GM21381 (cell line): Measurements from ENCODE around the gene EYS.
"Not testable (repeated sequence)": the region's sequence is repeated elsewhere in the genome, so short reads cannot be mapped to it uniquely, and the experiment has no call there.

ENCODE experiments used
- ATAC-seq: cut with Tn5 transposase; IDR thresholded peaks from one replicate; pipeline ENCODE4 v1.9.1; 2021; ENCODE audit warnings: mild to moderate bottlenecking, moderate library complexity; ENCODE audit not compliant: unreplicated experiment

EYS gene

DNA sequence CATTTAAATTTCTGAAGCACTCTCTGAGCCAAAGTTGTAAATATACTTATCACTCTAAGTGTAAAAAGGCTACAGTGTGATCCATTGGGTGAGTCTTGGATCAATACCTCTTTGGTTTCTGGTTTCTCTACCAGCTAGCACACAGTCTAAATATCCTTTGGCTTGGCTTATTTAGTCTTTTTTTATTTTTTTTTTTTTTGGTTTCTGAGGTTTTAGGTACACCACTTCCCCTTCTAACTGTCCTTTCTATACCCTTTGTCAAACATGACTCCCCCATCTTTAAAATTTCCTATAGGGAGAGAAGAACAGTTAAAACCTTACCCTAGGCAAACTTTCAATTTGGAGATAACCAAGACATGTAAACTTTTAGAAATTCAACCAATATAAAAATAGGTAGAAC, 1692.4 kb downstream of the EYS start:
- no peak for ATAC-seq

GRCh38 chr6:64013011-64013410, 1694.0 kb downstream of the EYS start:
- ATAC-seq: no peak

DNA sequence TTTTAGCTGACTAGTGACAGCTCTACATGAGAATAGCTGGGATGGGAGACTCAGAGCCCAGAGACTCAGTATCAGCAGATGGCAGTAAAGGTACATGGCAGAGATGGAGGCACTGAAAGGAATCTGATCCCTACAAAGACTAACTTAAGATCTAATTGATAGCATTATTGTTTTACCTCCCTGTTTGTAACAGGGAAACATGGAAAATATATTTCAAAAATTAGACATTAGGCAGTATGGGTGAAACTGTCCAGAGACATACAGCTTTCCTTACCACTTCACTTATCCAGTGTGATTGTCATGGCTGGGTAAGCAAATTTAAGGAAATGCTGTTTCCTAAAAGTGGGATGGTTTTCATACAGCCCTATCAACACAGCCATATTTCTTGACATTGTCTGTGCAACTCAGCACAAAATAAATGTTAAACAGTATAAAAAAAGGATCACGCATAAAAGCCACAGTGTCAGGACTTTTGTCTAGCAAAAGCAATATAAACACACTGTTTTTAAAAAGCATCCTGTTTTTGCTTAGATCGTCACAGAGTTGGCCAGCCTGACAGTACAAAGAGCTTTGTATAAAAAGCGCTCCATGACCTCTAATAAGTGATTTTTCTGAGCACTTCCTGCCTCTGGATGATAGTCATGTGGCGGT, 1694.5 kb downstream of the EYS start:
- no peak for ATAC-seq

DNA sequence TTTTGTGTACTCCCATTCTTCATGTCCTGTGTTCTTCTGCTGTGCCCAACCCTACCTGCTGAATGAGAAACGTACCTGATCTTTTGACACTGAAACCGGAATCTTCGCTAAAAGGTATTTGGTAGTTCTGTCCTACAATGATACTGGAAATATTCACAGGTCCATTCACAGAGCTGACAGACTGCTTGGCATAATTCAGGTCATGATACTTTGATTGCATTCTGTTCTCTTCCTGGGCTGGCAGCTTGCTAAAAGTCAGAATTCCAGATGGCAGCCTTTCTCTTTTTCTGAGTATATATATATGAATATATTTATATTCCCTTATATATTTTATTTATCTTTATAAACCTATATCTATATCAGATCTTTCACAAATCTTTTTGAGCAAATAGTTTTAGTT, 1696.4 kb downstream of the EYS start:
- ATAC-seq: no peak

DNA sequence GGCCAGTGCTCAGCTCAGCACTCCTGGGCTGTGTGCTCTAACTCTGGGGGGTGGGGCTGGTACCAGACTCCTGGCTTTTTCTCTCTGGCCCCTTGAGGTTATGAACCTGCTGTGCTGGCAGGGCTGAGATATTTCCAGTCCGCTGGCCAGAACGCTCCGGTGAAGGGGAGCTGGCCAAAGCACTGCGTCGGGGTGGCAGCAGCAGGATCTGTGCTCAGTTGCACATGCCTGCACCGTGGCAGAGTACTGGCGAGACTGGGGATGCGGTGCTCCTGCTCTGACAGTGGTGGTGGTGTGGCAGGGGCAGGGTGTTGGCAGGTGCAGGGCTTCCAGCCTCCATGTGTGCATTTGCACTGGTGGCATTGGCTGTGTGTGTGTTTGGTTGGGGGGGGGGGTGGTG, 1697.0 kb downstream of the EYS start:
- ATAC-seq: no peak

DNA sequence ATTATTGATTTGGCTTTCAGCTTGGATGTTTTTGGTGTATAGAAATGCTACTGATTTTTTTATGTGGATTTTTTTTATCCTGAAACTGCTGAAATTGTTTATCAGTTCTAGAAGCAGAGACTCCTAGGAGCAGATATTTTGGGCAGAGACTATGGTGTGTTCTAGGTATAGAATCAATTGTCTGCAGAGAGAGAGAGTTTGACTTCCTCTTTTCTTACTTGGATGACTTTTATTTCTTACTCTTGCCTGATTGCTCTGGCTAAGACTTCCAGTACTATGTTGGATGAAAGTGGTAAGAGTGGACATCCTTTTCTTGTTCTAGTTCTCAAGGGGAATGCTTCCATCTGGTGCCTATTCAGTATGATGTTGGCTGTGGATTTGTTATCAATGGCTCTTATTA, 1700.8 kb downstream of the EYS start:
- ATAC-seq: no peak

DNA sequence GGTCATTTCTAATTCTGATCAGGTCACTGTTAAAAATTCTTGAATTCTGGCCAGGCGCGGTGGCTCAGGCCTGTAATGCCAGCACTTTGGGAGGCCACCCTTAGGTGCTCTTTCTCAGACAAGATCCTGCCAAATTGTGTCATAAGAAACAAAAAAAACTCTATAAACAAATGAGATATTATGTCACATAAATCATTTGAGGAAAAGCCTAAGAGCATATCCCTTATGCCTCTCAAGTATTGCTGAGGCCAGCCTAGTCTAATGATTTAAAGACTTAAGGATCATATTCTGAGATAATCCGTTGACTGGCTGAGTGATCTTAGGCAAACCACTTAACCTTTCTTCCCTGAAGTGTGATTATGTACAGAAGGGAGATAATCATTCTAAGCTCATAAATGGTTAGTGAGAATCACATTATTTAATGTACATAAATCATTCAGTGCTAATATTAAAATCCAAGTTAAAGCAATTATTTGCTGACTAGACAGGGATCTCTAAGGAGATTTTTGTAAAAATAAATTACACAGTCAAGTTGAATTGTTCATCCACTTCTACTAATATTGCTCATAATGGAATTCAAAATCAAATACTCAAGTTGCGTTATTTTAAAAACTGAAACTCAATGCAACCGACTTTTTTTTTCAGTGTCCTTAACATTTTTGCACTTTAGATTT, 1706.1 kb downstream of the EYS start:
- ATAC-seq: no peak

DNA sequence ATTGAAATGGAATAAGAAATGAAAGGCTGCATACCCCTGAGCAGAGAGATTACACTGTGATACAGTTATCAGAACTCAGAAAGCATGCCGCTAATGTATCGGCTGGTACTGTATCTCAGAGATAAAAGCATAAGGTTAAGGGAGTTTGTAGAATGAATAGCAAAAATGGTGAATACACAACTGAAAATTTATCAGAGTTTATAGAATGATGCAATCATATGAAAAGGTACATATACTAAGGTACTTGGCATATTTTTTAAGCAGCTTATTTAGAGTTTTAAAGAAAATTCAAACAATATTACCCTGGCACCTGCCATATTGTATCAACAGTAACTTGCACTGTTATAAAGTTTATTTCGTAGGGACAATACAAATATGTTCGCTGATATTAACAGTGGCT, 1707.4 kb downstream of the EYS start:
- ATAC-seq: no peak

GRCh38 chr6:63998991-63999390, 1708.0 kb downstream of the EYS start:
- ATAC-seq: no peak

GRCh38 chr6:63997734-63998133, 1709.3 kb downstream of the EYS start:
- ATAC-seq: no peak

DNA sequence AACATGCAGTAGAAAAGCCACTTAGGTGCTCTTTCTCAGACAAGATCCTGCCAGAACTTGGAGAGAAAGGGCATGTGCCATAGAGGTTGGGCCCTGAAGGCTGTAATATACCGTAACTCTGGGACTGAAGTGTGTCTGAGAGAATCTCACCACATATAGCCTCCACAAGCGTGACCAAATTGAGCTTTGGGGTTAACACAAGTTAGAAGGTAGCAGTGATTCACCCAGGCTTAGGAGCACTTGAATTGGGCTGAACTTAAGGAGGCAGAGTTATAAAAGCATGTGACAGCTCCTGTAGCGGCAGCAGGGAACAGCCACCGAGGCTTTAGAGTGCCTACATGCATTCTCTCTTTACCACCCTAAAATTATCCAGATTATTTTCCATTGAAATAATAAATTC, 1709.8 kb downstream of the EYS start:
- ATAC-seq: no peak

DNA sequence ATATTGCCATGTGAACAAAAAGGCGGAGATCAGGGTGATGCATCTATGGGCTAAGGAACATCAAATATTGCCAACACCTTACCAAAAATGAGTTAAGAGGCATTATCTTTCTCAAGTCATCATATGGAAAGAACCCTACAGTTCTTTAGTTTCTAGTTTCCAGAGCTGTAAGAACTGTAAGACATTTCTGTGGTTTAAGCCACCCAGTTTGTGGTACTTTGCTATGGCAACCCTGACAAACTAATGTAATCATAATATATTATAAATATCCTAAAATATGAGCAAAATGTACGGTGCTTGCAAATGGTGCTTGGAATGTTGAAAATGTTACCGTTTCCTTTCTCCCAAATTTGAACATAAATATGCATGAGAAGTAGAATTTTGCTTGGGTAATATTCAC, 1721.8 kb downstream of the EYS start:
- no peak for ATAC-seq

- no peak for ATAC-seq
Measured at GRCh38 chr6:63975699-63976098, 1731.3 kb downstream of the EYS start.

DNA sequence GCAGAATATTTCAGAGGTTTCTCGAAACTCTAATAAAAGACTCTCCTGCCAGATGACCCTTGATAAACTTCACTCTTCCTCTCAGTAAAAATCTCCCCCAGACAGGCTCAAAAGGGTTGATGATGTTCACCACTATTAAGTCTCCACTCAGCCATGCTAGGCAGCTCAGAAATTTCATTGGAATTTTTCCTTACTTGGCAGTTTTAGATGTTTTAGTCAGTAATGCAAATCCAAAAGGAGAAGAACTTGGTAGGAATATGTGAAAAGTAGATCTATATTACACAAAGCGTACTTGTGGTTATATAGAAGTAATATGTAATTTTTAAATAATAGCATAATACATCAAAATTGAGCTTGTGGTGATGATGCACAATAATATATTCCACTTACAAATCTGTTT, 1738.4 kb downstream of the EYS start:
- ATAC-seq: no peak

- ATAC-seq: no peak
Measured at GRCh38 chr6:63964366-63964765, 1742.7 kb downstream of the EYS start.

- ATAC-seq: no peak
Measured at GRCh38 chr6:63963769-63964315, 1743.2 kb downstream of the EYS start.

GRCh38 chr6:63953336-63954021, 1753.5 kb downstream of the EYS start:
- not testable (repeated sequence) for ATAC-seq

DNA sequence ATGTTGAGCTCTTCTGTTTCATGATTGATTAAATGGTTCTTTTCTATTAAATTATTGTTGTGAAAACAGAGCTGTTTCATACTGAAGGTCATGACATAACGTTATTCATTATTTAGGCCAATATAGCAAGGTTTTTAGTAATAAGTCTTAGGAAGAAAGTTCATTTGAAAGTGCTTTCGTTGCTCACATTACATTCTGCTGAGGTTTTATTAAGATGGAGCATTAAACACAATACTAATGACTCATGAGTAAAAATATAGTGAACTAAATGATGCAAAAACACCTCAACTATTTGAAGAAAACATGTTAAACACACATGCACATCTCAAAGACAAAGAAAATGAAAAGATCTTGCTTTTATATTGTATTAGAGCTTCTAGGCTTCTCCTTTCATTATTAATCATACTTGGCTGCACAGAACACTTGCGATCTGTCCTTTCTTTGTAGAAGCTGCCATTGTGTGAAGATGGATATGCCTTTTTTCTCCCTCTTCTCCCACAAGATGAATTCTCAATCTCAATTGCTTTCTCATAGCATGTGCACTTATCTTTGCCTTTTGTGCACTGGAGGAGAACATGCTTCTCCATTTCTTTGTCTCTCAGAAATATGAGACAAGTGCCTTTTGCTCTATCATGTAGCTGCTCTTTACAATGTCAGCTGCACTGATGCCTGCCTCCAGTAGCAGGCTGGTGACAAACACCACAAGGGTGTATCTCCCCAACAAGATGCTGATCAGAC, 1759.1 kb downstream of the EYS start:
- ATAC-seq: no peak

GRCh38 chr6:63945987-63946386, 1761.0 kb downstream of the EYS start:
- ATAC-seq: no peak

DNA sequence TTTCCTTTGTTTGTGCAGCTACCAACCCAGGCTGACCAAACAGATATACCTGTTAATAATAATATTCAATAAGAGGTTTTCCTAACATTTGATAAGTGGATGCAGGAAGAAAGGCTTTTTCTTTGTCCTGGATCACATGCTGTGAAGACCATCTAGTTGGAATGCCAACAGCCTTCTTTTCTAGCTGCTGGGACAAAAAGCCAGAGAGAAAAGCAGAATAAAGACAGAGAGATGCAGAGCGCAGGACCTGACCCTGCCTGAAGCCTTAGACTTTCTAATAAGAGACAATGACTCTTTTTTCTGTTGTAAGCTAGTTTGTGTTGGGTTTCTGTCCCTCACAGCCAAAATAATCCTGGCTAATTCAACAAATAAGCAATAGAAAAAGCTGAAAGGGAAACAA, 1763.2 kb downstream of the EYS start:
- no peak for ATAC-seq

DNA sequence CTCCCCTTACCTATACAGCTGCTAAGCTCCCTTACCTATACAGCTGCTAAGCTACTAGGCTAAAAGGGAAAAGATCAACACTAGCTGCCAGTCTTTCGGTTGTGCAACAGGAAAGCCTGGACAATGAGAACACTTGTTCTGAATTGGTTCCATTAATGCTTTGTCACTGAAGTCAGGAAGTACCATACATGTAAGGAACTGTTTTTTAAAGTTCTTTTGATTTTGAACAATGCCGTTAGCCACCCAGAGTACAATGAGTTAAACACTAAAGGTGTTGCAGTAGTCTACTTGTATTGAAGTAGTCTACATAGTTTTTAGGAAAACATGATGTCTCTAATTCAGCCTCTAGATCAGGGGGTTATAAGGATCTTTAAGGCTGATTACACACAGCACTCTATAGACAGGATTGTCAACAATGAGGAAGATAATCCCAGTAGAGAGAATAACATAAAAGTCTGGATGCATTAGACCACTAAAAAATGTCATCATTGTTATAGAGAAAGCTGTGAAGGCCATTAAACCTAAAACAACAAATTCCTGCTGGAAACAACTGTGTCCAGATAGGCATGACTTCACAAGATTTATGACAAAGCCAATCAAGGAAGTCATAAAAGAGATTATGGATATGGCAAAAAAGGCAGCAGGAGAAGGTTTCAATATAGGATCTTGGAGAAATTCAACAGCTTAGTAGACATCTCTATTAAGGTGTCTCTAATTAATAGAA, 1765.1 kb downstream of the EYS start:
- ATAC-seq: no peak
